Adrenal gland (tissue), 5 donors: ENCODE measurements around the gene BANF2.

ENCODE experiments used
- CTCF ChIP-seq, 6 experiments: fragments of 450-650 bp in 4 of 6; fragments of 200-600 bp in 2 of 6; sonication (generic) in 1 of 6; IDR thresholded peaks; 1 replicate in 5 of 6; 2 replicates in 1 of 6; pipeline versions ENCODE4 v1.5.1 to v1.8.0; 2016 to 2021; ENCODE audit warnings: antibody characterized with exemption in 6 of 6, mild to moderate bottlenecking in 2 of 6, moderate library complexity in 1 of 6
- POLR2A ChIP-seq, 2 donors: fragments of 450-650 bp; IDR thresholded peaks; one replicate each; pipeline ENCODE4 v1.6.1; 2017; ENCODE audit warnings: antibody characterized with exemption in 2 of 2, mild to moderate bottlenecking in 2 of 2, moderate library complexity in 1 of 2
- donor health status: DM: no; HTN: no; CAD: no.

- TF ChIP-seq CTCF (IDR thresholded peaks at IDR 0.05) (no peak), POLR2A (IDR thresholded peaks at IDR 0.05) (no peak)
These were observed 10.9 kb downstream of the BANF2 start for GRCh38 chr20:17710379-17711266.
